HL-60 (cell line): ENCODE results near the gene ATP13A1.

Experiments used
- DNase-seq, 2 experiments: peaks; one replicate each; pipeline ENCODE4 v3.0.0-alpha.2; 2010 to 2020; ENCODE audit warnings: low read depth in 1 of 2, low spot score in 1 of 2
- H3K27ac ChIP-seq: fragments of 250-450 bp; sonication (Bioruptor Pico); replicated peaks from 2 replicates; pipeline ENCODE4 v1.5.1; 2020; ENCODE audit warnings: mild to moderate bottlenecking, moderate library complexity
- H3K27me3 ChIP-seq: fragments of 250-450 bp; sonication (Bioruptor Pico); 2 replicates; pipeline ENCODE4 v1.5.1; 2021; ENCODE audit warnings: mild to moderate bottlenecking, moderate library complexity; ENCODE audit not compliant: insufficient read depth, poor library complexity, severe bottlenecking
- H3K4me3 ChIP-seq: replicated peaks from 2 replicates; pipeline ENCODE4 v1.5.1; 2011; ENCODE audit warnings: mild to moderate bottlenecking, control low read depth, low read length; ENCODE audit not compliant: insufficient read depth
- CTCF ChIP-seq: IDR thresholded peaks from one replicate; pipeline ENCODE4 v1.5.1; 2011; ENCODE audit warnings: low read length, control low read depth, inconsistent platforms; ENCODE audit not compliant: insufficient read depth
- GABPA ChIP-seq: IDR thresholded peaks from 2 replicates; pipeline ENCODE4 v1.6.1; 2012; ENCODE audit warnings: low read depth
- POLR2AphosphoS5 ChIP-seq: IDR thresholded peaks from 2 replicates; pipeline ENCODE4 v1.6.1; 2012; ENCODE audit warnings: low read depth
- SPI1 ChIP-seq: IDR thresholded peaks from 2 replicates; pipeline ENCODE4 v1.6.1; 2012; ENCODE audit warnings: low read depth, mild to moderate bottlenecking, borderline replicate concordance
- TF ChIP-seq, protein P1 (sequence below): IDR thresholded peaks from 2 replicates; pipeline ENCODE4 v1.6.1; 2012; ENCODE audit warnings: low read depth; ENCODE audit not compliant: insufficient replicate concordance

ATP13A1 gene

GRCh38 chr19:19645233-19645870, 18.1 kb downstream of the ATP13A1 start:
- Histone ChIP-seq H3K4me3 (no peak overlapping the region), H3K27me3 (no peaks in the 10 kb centered on the region), H3K27ac (no peak overlapping the region)
- DNase-seq = no peak
- TF ChIP-seq GABPA (no peak), CTCF (no peak), POLR2AphosphoS5 (no peak), SPI1 (no peak)
- TF ChIP-seq, protein P1, sequence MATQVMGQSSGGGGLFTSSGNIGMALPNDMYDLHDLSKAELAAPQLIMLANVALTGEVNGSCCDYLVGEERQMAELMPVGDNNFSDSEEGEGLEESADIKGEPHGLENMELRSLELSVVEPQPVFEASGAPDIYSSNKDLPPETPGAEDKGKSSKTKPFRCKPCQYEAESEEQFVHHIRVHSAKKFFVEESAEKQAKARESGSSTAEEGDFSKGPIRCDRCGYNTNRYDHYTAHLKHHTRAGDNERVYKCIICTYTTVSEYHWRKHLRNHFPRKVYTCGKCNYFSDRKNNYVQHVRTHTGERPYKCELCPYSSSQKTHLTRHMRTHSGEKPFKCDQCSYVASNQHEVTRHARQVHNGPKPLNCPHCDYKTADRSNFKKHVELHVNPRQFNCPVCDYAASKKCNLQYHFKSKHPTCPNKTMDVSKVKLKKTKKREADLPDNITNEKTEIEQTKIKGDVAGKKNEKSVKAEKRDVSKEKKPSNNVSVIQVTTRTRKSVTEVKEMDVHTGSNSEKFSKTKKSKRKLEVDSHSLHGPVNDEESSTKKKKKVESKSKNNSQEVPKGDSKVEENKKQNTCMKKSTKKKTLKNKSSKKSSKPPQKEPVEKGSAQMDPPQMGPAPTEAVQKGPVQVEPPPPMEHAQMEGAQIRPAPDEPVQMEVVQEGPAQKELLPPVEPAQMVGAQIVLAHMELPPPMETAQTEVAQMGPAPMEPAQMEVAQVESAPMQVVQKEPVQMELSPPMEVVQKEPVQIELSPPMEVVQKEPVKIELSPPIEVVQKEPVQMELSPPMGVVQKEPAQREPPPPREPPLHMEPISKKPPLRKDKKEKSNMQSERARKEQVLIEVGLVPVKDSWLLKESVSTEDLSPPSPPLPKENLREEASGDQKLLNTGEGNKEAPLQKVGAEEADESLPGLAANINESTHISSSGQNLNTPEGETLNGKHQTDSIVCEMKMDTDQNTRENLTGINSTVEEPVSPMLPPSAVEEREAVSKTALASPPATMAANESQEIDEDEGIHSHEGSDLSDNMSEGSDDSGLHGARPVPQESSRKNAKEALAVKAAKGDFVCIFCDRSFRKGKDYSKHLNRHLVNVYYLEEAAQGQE = no peak

DNA sequence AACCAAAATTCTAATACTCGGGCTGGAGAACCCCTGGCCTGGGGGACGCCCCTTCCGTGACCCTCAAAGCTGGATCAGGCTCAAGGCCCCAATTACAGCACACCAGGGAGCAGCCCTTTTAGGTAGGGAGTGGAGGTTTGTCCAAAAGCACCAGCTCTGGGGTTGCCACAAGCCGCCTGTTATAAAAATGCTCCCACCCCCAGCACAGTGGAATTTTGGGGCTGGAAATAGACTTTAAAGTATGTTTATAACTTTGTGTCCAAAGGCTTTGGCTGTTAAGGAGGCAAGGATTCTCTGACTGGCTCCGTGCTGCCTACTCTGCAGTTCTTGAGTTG, 19.5 kb downstream of the ATP13A1 start:
- Histone ChIP-seq H3K4me3 (no peak overlapping the region), H3K27me3 (no peaks in the 10 kb centered on the region), H3K27ac (peak overlapping the region; percentile 96)
- no peak for DNase-seq
- TF ChIP-seq POLR2AphosphoS5 (no peak), GABPA (no peak), SPI1 (no peak), CTCF (no peak)
- TF ChIP-seq, protein P1 = no peak

DNA sequence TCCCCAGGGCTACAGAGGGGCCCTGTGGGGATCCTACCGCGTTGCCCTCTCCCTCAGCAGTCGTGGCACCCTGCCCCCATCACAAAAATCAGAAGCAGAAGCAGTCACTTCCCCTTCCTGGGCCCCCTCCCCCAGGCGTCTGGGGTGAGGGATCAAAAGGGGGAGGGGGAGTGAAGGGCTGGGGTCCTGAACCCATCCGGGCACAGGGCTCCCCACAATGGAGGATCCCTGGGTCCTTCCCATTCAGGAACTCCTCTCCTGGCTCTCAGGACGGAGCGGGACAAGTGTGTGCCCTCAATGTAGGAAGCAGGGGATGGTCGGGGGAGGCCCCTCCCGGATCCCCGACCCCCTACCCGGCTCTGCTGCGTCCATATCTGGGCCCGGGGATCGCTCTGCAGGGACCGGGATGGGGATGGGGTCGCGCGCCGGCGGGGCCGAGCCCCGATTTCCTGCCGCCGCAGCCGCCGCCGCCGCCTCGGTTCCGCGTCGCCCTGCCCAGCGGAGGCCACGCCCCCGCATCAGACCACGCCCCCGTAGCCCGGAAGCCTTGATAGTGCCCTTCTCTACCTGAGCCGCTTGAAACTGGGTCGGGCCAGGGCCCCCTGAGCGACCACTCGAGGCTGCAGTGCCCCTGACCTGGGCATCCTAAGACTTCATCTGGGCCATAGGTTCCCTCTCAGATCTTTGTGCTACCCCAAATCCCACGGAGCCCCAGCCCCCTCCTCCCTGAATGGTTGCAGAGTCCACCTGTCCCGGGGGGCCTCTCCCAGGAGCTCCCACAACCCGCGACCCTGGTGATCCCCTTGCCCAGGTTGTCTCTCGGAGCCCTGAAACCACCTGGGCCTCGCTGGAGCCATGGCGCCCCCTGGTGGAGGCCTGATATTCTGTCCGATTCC, 20.1 kb downstream of the ATP13A1 start, which contains the start of gene GMIP:
Gene GMIP (minus strand): TSS at position 500 of the 896 bp plus-strand sequence. CDS start 128 bp downstream, at position 372.
- Histone ChIP-seq H3K4me3 (peak within 1 kb of the TSS; percentile 82), H3K27me3 (no peaks in the 10 kb centered on the region), H3K27ac (peak within 1 kb of the TSS; percentile 96)
- DNase-seq = peak; percentile 83 to 89
- TF ChIP-seq CTCF = peak; percentile 41
- TF ChIP-seq GABPA = peak; percentile 10; the same call in 1 of the 2 replicates
- TF ChIP-seq POLR2AphosphoS5 = peak; percentile 79
- TF ChIP-seq, protein P1 = peak; percentile 59
- peak; percentile 97 for TF ChIP-seq SPI1
